ENCODE measurements around the gene CROCC2.

CROCC2 gene

DNA sequence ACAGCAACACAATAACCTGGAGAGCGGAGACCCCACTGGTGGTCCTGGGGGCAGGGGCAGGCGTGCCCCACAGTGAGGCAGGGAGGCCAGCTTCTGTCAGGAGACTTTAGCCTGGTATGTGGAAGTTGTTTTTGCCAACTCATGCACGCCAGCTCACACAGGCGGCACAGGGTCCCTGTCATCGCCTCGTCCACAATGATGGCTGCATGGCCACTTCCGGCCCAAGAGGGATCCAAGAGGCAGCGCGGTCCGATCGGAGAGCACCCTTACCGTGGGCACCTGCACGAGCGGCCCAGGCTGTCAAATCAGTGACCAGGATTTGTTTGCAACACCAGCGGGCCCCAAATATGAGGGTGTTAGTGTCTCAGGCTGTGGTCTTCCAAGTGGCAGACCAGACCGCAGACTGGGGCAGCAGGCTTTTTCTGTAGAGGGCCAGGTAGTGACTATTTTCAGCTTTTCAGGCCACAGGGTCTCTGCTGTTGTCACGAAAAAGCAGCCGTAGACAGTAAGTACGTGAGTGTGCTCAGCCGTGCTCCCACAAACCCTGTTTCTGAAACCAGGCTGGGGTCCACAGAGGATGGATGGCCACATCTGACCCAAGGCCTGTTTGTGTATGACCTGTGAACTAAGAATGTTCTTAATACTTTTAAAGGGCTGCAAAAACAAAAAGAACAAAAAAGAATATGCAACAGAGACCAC lies 113.5 kb downstream of the CROCC2 start:
- peak in 1 of 10 donors; percentile 11 for DNase-seq
- intact Hi-C loops (cut with DNase I): no loop called here

DNA sequence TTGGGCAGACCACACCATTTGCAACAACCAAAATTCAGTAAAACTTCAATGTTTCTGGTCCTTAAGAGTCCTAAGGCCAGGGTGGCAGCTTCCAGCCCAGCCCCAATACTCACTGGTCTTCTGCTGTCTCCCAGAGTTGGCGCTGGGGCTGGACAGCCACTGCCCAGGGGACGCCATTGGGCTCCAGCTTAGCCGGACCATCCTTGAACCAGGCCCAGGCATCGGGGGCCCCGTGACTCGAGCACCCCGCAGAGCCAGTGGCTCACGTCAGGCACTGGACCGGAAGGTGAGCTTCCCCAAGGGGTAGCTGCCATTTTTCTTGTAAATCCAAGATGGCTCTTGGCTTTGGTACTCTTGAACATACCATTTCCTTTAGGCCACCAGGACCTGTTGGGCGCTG lies 114.1 kb downstream of the CROCC2 start:
- DNase-seq: peak in 2 of 10 donors; percentile 40 to 61
- intact Hi-C loops (cut with DNase I): no loop called here

DNA sequence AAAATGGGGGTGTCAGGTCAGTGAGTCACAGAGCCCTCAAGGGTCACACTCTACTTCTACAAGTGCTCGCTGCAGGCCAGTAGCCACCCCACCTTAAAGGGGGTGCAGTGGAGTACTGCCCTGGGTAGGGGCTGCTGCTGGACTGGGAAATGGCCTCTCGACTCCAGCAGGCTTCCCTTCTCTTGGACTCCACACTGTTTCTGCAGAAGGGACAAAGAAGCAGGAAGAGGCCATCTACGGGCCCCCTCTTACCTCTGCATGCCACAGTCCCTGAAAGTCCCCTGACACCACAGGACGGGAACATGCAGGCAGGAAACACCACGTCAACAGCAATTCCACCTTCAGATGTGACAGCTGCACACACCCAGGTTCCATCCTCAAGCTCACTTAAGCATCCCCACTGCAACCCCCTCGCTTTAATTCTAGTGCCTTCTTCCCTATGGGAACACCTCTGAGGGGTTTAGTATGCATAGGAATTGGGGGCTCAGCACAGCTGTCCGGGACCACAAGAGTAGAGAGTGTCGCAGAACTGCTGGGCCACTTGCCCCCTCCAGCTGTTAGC lies 114.6 kb downstream of the CROCC2 start:
- intact Hi-C loops (cut with DNase I): no loop called here
- peak in 1 of 10 donors; percentile 35 for DNase-seq

DNA sequence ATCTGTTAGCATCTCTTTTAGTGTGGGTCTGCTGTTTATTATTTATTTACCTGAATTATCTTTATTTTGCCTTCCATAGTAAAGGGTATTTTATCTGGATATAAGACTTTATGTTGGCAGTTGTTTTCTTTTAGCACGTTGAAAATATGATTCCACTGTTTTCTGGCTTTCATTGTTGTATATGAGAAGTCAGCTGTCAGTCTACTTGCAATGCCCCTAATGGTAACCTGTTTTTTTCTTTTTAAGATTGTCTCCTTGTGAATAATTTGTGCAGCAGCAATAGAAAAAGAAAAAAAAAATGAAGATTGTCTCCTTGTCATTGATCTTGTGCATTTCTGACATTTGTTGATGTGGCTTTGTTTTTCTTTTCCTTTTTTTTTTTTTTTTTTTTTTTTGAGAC lies 119.5 kb downstream of the CROCC2 start:
- no peak for DNase-seq
- intact Hi-C loops (cut with DNase I): no loop called here

DNA sequence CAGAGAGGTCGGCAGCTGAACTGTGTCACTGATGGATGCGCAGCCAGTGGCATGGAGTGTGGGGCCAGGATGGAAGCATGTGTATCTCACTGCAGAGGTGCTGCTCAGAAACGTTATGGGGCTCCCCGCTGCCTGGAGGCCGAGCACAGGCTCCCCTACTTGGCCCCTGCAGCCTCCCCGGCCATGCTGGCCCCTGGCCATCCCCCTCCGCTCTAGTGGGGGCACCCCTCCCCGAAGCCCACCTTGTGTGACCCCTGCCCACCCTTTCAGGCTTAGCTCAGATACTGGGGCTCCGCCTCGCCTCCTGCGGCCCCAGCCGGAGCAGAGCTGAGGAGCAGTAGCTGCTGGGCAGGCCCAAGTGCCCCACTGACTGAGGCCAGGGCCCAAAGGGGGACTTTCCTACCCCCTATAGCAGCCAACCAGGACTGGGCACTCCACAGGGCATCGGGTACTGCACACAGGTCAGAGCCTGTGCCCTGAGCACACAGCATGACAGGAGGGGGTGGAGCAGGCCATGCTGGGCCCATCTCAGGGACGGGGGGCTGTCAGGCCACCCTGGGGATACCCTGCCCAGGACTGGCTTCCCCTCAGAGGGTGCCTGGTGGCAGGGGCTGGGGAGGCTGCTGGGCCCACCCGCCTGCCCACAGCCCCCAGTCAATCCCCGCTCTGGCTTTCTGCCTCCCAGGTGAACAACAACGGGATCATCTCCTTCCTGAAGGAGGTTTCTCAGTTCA lies 123.6 kb downstream of the CROCC2 start:
- intact Hi-C loops (cut with DNase I): no loop called here
- peak in 3 of 10 donors; percentile 39 to 77 (median 72) for DNase-seq

DNA sequence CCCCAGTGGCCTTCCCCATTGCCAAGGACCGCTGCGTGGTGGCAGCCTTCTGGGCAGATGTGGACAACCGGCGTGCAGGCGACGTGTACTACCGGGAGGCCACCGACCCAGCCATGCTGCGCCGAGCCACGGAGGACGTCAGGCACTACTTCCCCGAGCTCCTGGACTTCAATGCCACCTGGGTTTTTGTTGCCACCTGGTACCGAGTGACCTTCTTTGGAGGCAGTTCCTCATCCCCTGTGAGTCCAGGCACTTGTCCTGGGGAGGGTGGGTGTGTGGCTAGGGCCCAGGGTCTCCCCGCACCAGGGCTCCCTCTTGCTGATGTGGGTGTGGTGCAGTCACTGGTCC lies 124.2 kb downstream of the CROCC2 start:
- intact Hi-C loops (cut with DNase I): no loop called here
- DNase-seq: peak in 3 of 10 donors; percentile 50 to 81 (median 56)

DNA sequence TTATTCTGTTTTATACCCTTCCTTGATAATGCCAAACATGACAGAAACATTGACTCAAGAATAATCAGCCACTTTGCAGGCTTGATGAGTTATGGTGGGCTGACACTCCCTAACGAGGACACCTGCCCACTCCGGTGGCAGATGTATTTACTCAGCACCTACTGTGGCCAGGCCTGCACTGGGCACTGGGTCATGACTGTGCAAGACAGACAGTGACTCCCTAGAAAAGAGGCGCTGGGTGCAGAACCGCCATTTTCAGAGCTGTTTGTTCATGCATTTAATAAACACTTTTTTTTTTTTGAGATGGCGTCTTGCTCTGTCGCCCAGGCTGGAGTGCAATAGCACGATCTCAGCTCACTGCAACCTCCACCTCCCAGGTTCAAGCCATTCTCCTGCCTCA lies 124.7 kb downstream of the CROCC2 start:
- intact Hi-C loops (cut with DNase I): no loop called here
- peak in 2 of 10 donors; percentile 42 to 65 for DNase-seq

DNA sequence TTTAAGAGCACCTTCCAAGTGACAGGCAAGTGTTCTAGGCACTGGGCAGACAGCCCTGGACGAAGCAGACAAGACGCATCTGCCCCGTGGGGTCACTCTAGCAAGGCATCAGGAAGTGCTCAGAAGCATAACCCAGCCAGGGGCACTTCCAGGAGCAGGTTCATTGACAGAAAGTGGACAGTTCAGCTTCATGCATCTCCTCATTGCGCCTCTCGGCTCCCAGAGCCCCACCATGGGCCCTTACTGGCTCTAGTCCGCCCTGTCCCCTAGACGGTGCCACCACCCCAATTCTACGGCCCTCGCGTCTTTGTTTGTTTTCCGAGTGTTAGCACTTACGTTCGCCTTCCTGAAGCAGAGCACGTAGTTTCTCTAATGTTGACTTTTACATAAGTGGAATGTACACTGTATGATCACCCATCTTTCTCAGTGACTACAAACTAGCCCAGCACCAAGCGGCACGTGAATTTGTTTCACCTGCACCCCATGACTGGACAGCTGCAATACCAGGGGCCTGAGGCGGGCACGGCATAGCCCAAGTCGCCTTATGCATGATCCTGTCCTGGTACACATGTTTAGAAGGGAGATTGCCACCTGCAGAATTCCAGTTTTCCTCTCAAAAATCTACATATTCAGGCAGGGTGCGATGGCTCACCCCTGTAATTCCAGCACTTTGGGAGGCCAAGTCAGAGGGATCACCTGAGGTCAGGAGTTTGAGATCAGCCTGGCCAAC lies 125.5 kb downstream of the CROCC2 start:
- DNase-seq: no peak
- intact Hi-C loops (cut with DNase I): no loop called here

DNA sequence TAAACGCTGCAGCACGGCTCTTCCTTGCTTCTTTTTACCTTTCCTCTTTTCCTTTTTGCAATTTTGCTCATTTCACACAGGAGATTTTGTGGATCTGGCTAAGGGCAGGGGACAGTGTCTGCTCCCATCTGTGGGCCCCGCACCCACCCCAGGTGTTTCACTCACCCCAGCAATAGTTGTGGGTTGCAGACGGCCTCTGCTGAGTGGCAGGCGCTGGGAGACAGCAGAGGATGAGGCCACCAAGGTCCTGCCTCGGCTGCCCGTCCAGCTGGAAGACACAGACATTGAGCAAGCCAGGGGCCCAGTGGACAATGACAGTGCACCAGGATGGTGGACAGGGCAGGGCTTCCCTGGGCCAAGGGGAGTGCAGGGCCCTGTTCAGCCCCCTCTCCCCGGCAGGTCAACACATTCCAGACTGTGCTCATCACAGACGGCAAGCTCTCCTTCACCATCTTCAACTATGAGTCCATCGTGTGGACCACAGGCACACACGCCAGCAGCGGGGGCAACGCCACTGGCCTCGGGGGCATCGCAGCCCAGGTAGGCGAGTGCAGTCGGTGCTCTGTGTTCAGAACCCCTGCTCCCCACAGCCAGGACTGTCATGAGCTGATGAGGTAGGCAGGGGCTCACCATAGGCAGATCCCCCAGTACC lies 127.3 kb downstream of the CROCC2 start:
- peak in 1 of 10 donors; percentile 37 for DNase-seq
- intact Hi-C loops (cut with DNase I): no loop called here

DNA sequence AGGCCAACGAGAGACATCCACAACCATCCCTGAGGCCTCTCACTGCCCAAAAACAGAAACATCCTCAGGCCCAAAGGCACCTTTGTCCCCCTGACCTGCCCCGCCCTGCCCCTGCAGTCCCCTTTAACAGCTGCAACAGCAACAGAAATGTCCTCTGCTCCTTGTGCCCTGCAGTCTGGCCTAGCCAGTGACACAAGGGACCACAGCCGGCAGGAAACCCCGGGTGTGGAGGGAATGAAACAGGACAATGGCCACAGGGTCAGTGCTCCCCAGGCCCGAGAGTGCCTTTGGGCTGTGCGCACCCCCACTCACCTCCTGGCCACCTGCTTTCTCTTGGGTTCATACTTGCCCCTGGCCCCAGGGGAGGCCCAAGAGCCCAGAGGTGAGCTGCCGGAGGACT lies 127.9 kb downstream of the CROCC2 start:
- intact Hi-C loops (cut with DNase I): no loop called here
- DNase-seq: peak in 1 of 10 donors; percentile 58

DNA sequence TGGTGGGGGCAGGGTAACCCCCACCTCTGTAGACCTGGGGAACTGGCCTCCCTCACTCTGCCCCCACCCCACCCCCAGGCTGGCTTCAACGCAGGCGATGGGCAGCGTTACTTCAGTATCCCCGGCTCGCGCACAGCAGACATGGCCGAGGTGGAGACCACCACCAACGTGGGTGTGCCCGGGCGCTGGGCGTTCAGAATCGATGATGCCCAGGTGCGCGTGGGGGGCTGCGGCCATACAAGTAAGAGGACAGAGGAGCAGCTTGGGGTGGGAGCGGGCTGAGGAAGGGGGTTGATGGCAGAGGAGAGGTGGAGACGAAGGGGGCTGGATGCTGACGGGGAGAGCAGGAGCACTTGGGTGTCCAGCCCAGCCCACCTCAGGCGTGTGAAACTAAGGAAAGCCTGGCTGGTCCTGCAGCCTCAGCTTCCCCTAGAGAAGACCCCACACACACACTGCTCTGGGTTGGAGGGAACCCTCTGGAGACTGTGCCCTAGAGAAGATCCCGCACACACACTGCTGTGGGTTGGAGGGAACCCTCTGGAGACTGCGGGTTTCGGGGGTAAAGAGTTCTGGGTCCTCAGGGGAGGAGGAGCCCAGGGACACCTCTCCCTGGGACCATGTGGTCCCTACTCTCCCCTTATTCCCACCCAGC lies 128.5 kb downstream of the CROCC2 start:
- DNase-seq: peak in 2 of 10 donors; percentile 69 to 85
- intact Hi-C loops (cut with DNase I): no loop called here

DNA sequence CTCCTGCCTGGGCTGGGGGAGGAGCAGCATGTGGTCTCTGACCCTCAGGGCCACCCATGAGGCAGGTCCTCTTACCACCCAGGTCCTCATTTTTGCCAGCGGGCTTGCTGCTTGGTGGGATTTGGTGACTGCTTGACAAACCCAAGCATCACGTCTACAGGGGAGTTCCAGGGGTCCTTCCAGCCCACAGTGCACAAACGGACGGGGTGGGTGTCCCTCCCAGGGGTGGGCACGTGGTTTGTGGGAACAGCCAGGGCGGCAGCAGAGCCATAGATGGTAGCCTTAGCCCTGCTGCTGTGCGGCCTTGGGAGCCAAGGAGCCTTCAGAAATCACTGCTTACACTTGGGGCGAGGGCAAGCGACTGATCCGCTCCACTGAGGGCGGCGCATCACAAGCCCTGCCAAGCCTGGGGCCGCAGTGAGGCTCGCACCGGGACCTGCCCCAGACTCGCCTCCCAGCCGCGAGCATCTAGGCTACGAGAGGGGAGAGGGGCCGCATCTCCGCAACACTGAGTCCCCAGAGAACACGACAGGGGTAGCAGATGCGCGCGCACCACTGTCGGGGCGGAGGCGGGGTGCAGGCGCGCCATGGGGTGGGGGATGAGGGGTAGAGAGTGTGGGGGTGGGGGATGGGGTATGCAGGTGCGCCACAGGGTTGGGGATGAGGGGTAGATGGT lies 129.1 kb downstream of the CROCC2 start:
- intact Hi-C loops (cut with DNase I): no loop called here
- peak in 3 of 10 donors; percentile 15 to 76 (median 74) for DNase-seq

DNA sequence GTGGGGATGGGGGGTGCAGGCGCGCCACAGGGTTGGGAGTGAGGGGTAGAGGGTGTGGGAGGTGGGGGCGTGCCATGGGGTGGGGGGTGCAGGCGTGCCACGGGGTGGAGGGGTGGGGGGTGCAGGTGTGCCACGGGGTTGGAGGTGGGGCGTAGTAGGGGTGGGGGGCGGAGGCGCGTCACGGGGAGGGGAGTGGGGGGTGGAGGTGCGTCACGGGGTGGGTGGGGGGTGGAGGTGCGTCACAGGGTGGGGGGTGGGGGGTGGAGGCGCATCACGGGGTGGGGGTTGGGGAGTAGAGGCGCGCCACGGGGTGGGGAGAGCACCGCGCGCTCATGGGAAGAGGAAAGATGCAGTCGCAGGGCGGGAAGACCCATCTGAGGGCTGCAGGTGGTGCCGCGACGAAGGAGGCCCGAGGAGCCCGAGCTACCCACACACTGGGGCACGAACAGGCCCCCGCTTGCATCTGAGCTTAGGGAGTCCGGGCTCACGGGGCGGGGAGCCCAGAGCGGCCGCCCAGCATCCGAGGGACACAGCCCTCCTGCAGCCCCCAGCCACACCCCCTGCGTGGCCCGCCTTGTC lies 129.8 kb downstream of the CROCC2 start:
- intact Hi-C loops (cut with DNase I): no loop called here
- DNase-seq: peak in 2 of 10 donors; percentile 8 to 39

DNA sequence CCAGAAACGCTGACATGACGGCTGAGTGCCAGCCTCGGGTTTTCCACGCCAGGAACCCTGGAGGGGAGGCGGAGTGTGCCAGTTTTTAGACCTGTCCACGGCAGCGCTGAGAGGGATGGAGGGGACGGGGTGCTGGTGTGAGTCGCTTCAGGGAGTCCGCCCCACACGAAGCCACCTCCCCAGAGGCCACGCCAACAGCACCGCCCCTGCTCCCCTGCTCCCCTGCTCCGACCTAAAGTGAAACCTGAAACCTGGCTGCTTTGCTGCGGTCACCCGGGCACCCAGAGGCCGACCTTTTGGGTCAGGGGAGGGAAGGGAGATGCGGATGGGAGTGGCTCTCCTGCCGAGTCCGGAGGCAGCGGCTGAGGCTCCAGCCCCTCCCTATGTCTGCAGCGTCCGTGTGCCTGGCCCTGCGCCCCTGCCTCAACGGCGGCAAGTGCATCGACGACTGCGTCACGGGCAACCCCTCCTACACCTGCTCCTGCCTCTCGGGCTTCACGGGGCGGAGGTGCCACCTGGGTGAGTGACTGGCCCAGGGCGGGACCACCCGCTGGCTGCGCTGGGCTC lies 130.3 kb downstream of the CROCC2 start:
- DNase-seq: peak in 3 of 10 donors; percentile 30 to 85 (median 77)
- intact Hi-C loops (cut with DNase I): no loop called here

DNA sequence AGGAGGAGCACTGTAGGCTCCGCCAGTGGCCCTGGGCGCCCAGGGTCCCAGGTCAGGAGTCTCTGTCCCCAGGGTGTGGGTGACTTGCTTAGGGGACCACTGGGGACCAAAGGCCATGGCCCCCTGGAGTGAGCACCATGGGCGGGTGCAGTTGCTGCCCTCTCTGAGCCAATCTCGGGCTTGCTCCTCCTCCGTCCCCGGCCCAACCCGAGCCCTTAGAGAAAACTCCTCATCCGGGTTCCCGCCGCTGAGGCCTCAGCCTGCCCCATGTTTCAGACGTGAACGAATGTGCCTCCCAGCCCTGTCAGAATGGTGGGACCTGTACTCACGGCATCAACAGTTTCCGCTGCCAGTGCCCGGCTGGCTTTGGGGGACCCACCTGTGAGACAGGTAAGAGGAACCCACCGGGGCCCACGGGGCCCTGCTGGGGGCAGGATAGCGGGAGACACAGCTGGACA lies 130.9 kb downstream of the CROCC2 start:
- intact Hi-C loops (cut with DNase I): no loop called here
- DNase-seq: peak in 1 of 10 donors; percentile 80

DNA sequence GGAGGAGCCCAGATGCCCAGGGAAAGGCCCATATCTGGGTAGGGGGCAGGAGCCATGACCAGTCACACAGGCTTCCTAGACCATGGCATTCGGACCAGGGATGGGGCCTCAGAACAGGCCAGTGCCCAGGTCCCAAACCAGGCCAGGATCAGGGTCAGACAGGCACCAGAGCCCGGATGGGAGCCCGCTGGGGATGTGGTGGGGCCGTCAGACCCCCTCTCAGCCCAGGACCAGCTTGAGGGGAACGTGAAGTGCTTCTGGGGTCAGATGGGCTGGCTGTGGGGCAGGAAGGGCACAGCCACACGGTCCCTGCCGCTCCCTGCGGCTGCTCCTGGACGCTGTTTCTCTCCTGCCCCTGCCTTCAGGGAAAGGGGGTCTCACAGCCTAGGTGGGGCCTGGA lies 131.4 kb downstream of the CROCC2 start:
- DNase-seq: peak in 1 of 10 donors; percentile 55
- intact Hi-C loops (cut with DNase I): no loop called here

DNA sequence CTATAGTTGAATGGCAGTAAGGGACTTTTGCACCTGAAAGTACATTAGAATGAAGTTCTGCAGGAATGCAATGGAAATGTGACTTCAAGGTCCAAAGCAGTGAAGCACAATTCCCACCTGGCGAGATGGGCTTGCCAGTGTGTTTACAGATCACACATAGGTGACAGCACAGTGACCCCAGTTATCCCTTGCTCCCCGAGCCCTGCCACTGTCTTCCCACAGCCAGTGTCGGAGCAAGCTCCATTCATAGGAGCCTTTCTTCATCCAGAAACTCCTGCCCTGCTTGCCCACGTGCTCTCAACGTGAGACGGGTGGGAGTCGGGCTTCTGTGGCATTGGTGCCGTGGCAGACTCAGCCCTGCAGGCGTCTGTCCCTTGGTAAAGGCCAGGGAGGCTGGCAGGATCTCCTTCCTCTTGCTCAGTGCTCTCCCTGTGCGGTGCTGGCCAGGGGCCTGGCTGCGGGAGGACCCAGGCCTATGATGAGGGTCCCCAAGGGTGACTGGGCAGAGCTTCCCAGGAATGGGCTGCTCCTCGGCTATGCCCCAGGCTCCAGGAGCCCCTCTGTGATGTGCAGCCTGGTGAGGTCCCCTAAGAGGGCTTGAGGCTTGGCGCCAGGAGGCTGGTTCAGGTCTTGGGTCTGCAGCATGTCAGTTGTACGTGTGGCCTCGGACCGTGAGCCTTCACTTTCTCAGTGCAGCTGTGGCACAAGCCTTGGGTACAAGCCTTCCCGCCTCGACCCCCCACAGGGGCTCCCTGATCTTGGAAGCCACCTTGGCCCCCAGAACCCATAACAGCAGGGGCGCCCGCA lies 132.4 kb downstream of the CROCC2 start:
- peak in 1 of 10 donors; percentile 51 for DNase-seq
- intact Hi-C loops (cut with DNase I): no loop called here

DNA sequence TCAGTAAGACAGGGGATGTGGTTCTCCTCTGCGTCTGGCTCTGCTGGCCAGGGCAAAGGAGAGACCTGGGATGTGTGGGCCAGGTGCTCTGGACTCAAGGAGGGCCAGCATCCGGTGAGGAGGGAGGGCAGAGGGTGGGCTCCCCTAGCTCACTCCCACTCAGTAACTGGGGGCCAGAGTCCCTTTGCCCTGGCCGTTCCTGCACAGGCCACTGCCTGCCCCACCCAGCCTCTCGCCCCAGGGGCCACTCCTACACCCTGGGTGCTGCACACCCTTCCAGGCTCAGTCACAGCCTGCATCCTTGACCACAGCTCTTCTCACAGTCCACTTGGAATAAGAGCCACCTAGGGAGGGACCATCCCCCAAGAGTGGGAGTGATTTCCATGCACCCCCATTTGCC lies 133.3 kb downstream of the CROCC2 start:
- DNase-seq: no peak
- intact Hi-C loops (cut with DNase I): no loop called here
